IMR-90 (cell line): ENCODE data around the gene MGLL. TPM values are rescaled to one million over a fixed set of nuclear protein-coding genes. Genes with fewer than 3 reads are reported as not detected.

Source experiments
- ATAC-seq: fragments of 200-7000 bp; cut with Tn5 transposase; 2 replicates; pipeline ENCODE4 v1.9.1; 2020; ENCODE audit warnings: low read depth, mild to moderate bottlenecking, moderate library complexity
- BruUV-seq: library from RNA; stranded (reverse); fragments of 400-500 nt; replicated peaks from 2 replicates; lab custom pipeline; 2021; lab: Mats Ljungman, UMichigan
- CTCF ChIA-PET: fragments of 300-600 bp; formaldehyde crosslinking; extraction: SDS; loops from one replicate; lab custom pipeline; 2021; ENCODE audit warnings: antibody characterized with exemption; lab: Yijun Ruan, JAX
- POLR2A ChIA-PET: fragments of 300-600 bp; sonication (Branson Sonifier 250); formaldehyde crosslinking; loops from one replicate; lab custom pipeline; 2022; ENCODE audit warnings: antibody characterized with exemption; ENCODE audit not compliant: unreplicated experiment; lab: Charles Lee
- DNase-seq: peaks from one replicate; pipeline ENCODE4 v3.0.0; 2013
- H2AFZ ChIP-seq: replicated peaks from 2 replicates; pipeline ENCODE3; 2013; ENCODE audit warnings: low read length, mild to moderate bottlenecking; ENCODE audit not compliant: poor library complexity
- H2AK5ac ChIP-seq: 2 replicates; pipeline ENCODE4 v1.6.1; 2013; ENCODE audit warnings: low read depth, low read length, inconsistent platforms
- H2AK9ac ChIP-seq: replicated peaks from 2 replicates; pipeline ENCODE3; 2013; ENCODE audit warnings: mild to moderate bottlenecking, low read depth, low read length, moderate library complexity; ENCODE audit not compliant: poor library complexity
- H2BK120ac ChIP-seq: 2 replicates; pipeline ENCODE4 v1.6.1; 2013; ENCODE audit warnings: low read depth, low read length, inconsistent platforms
- H2BK15ac ChIP-seq: 3 replicates; pipeline ENCODE4 v1.6.1; 2013; ENCODE audit warnings: low read depth, low read length, inconsistent platforms
- H2BK20ac ChIP-seq: 2 replicates; pipeline ENCODE4 v1.6.1; 2013; ENCODE audit warnings: low read depth, mild to moderate bottlenecking, inconsistent platforms, low read length, moderate library complexity
- H2BK5ac ChIP-seq: 2 replicates; pipeline ENCODE4 v1.6.1; 2013; ENCODE audit warnings: mild to moderate bottlenecking, low read depth, low read length, inconsistent platforms; ENCODE audit not compliant: poor library complexity, severe bottlenecking
- H3K14ac ChIP-seq: replicated peaks from 2 replicates; pipeline ENCODE4 v1.6.1; 2013; ENCODE audit warnings: low read depth, low read length, inconsistent platforms
- H3K18ac ChIP-seq: 2 replicates; pipeline ENCODE4 v1.6.1; 2013; ENCODE audit warnings: low read depth, low read length, control low read depth
- H3K23ac ChIP-seq: 2 replicates; pipeline ENCODE4 v1.6.1; 2013; ENCODE audit warnings: low read depth, low read length, inconsistent platforms
- H3K27ac ChIP-seq: 2 replicates; pipeline ENCODE4 v1.5.1; 2013; ENCODE audit warnings: mild to moderate bottlenecking, control low read depth, low read length; ENCODE audit not compliant: insufficient read depth
- H3K27me3 ChIP-seq: 2 replicates; pipeline ENCODE4 v1.6.1; 2013; ENCODE audit warnings: low read length; ENCODE audit not compliant: control insufficient read depth, insufficient read depth
- H3K36me3 ChIP-seq: 2 replicates; pipeline ENCODE4 v1.6.1; 2013; ENCODE audit warnings: low read length, mixed read lengths; ENCODE audit not compliant: control insufficient read depth, insufficient read depth
- H3K4ac ChIP-seq: 2 replicates; pipeline ENCODE4 v1.6.1; 2013; ENCODE audit warnings: low read depth, low read length, inconsistent platforms
- H3K4me1 ChIP-seq: 2 replicates; pipeline ENCODE4 v1.6.1; 2013; ENCODE audit warnings: low read length, mixed read lengths; ENCODE audit not compliant: control insufficient read depth, insufficient read depth
- H3K4me2 ChIP-seq: 2 replicates; pipeline ENCODE4 v1.6.1; 2013; ENCODE audit warnings: low read depth, mild to moderate bottlenecking, control low read depth, low read length, moderate library complexity
- H3K4me3 ChIP-seq: 2 replicates; pipeline ENCODE4 v1.5.1; 2013; ENCODE audit warnings: low read depth, mild to moderate bottlenecking, control low read depth, low read length, moderate library complexity; ENCODE audit not compliant: insufficient read depth
- H3K56ac ChIP-seq: 2 replicates; pipeline ENCODE4 v1.6.1; 2013; ENCODE audit warnings: low read length, inconsistent platforms; ENCODE audit not compliant: insufficient read depth; ENCODE audit errors: extremely low read depth
- H3K79me1 ChIP-seq, 2 experiments: 2 replicates each; pipeline ENCODE4 v1.6.1; 2013; ENCODE audit warnings: low read length in 2 of 2, inconsistent platforms in 1 of 2, low read depth in 1 of 2
- H3K9ac ChIP-seq: 2 replicates; pipeline ENCODE4 v1.6.1; 2013; ENCODE audit warnings: low read depth, low read length, control low read depth
- H3K9me1 ChIP-seq: 2 replicates; pipeline ENCODE4 v1.6.1; 2013; ENCODE audit warnings: low read length, inconsistent platforms; ENCODE audit not compliant: insufficient read depth
- H3K9me3 ChIP-seq: 2 replicates; pipeline ENCODE4 v1.6.1; 2013; ENCODE audit warnings: low read length; ENCODE audit not compliant: control insufficient read depth, insufficient read depth
- H4K20me1 ChIP-seq: 2 replicates; pipeline ENCODE4 v1.6.1; 2013; ENCODE audit warnings: low read length, inconsistent platforms; ENCODE audit not compliant: insufficient read depth
- H4K5ac ChIP-seq: 2 replicates; pipeline ENCODE4 v1.6.1; 2013; ENCODE audit warnings: mild to moderate bottlenecking, low read depth, low read length, control low read depth
- H4K8ac ChIP-seq, 2 experiments: 2 replicates each; pipeline ENCODE4 v1.6.1; 2013; ENCODE audit warnings: low read depth in 2 of 2, low read length in 2 of 2, control low read depth in 1 of 2, inconsistent platforms in 1 of 2
- H4K91ac ChIP-seq: 2 replicates; pipeline ENCODE4 v1.6.1; 2013; ENCODE audit warnings: low read depth, low read length, inconsistent platforms; ENCODE audit not compliant: insufficient read depth
- RCOR1 ChIP-seq: IDR thresholded peaks from 2 replicates; pipeline ENCODE4 v1.6.1; 2012; ENCODE audit warnings: mild to moderate bottlenecking, low read length, improper control_type of control experiment; ENCODE audit not compliant: insufficient replicate concordance
- WGBS, 2 experiments: methylation state at CpG; one replicate each; pipeline versions ENCODE4 v1.1.5 to v1.1.7; 2013; ENCODE audit warnings: missing lambda C conversion rate in 2 of 2; ENCODE audit not compliant: insufficient read length in 1 of 2; ENCODE audit errors: extremely low coverage in 2 of 2; 5-methylcytosine and 5-hydroxymethylcytosine counted together
- dilution Hi-C: fragments of 300-500 bp; cut with HindIII; formaldehyde crosslinking; loops from one replicate; pipeline ENCODE4 v1.14.3; 2018; ENCODE audit warnings: low sequenced_read_pairs; ENCODE audit not compliant: unreplicated experiment
- in situ Hi-C: fragments of 300-500 bp; cut with MboI; formaldehyde crosslinking; loops from 3 replicates; pipeline ENCODE4 v1.14.3; 2019; ENCODE audit warnings: low sequenced_read_pairs, inconsistent platforms, mixed read lengths
- intact Hi-C: fragments of 100-400 bp; cut with micrococcal nuclease; formaldehyde crosslinking; loops from 2 replicates; pipeline ENCODE4 v1.10.0; 2022
- polyA plus RNA-seq, 3 experiments: library from polyadenylated mRNA; depleted of rRNA; stranded (reverse); fragments of >200 nt; gene quantifications; 2 replicates each; pipeline ENCODE4 v1.2.3, GENCODE V29; 2012; ENCODE audit warnings: low replicate concordance in 1 of 3
- total RNA-seq: library from RNA; depleted of rRNA; stranded (reverse); fragments of >200 nt; gene quantifications from 2 replicates; pipeline ENCODE4 v1.2.3, GENCODE V29; 2012

The MGLL gene
- total and polyA plus RNA-seq, 2 of the 4 experiments (the other 2 are of a cell fraction) = 23.7 to 60.6 TPM

DNA sequence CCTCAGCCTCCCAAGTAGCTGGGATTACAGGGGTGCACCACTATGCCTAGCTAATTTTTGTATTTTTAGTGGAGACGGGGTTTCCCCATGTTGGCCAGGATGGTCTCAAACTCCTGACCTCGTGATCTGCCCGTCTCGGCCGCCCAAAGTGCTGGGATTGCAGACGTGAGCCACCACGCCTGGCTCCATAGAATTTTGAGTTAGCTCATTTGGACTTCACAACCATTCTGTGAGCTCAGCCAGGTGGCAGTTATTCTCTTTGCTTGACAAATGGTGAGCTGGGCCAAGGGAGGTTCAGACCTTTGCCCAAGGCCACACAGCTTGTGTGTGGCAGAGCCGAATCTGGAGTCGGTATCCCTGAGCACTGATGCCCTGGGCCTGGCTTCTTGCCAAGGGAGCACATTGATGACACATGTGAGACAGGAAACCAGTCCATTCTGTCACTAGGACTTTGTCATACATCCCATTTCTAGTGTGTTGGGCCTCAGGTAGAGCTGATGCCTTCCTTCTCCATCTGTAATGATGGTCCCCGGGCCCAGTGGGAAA, 175.7 kb downstream of the MGLL start:
- no peak overlapping the region for H3K14ac ChIP-seq
- no peak overlapping the region for H3K27ac ChIP-seq
- no peaks in the 10 kb centered on the region for H3K36me3 ChIP-seq
- ChIA-PET POLR2A (no interaction called here), CTCF (no interaction called here)
- H4K91ac ChIP-seq = no peak overlapping the region
- no peaks in the 10 kb centered on the region for H3K79me1 ChIP-seq
- H2BK5ac ChIP-seq = no peak overlapping the region
- no peak overlapping the region for H2AFZ ChIP-seq
- peaks cover 16% of the 10 kb centered on the region for H3K27me3 ChIP-seq
- H2AK9ac ChIP-seq = no peak overlapping the region
- DNase-seq (no peak), ATAC-seq (no peak)
- dilution Hi-C loops (no loop called here), intact Hi-C loops (no loop called here), in situ Hi-C loops (no loop called here)
- no peak overlapping the region for H3K23ac ChIP-seq
- no peak overlapping the region for H4K5ac ChIP-seq
- H2BK120ac ChIP-seq = no peak overlapping the region
- no peak for TF ChIP-seq RCOR1
- H3K9me1 ChIP-seq = no peaks in the 10 kb centered on the region
- H3K4me3 ChIP-seq = no peak overlapping the region
- WGBS, 2 experiments = 92% methylated on average over 8 of the region's 10 CpGs; no CpG with 5 or more reads in 1 of the 2 experiments
- H3K18ac ChIP-seq = no peak overlapping the region
- no peak overlapping the region for H4K8ac ChIP-seq
- H3K9ac ChIP-seq = no peak overlapping the region
- H3K9me3 ChIP-seq = no peaks in the 10 kb centered on the region
- H3K4ac ChIP-seq = no peak overlapping the region
- no peak overlapping the region for H2AK5ac ChIP-seq
- no peaks in the 10 kb centered on the region for H3K4me1 ChIP-seq
- no peak overlapping the region for H2BK15ac ChIP-seq
- BruUV-seq = no TSS peak
- H2BK20ac ChIP-seq = no peak overlapping the region
- no peak overlapping the region for H3K56ac ChIP-seq
- no peaks in the 10 kb centered on the region for H4K20me1 ChIP-seq
- no peak overlapping the region for H3K4me2 ChIP-seq
